Mesenchymal stem cell (in vitro differentiated cells and primary cell): ENCODE data around the gene ORMDL3.
A peak's percentile ranks its signal among the peaks of the same experiment; 100 is the strongest.

Experiments used
- DNase-seq: peaks from one replicate; pipeline ENCODE4 v3.0.0-alpha.2; 2013
- H2AFZ ChIP-seq: one replicate; pipeline ENCODE4 v1.6.1; 2013; ENCODE audit warnings: low read depth, mild to moderate bottlenecking, control low read depth, inconsistent platforms, low read length, moderate library complexity
- H2AK5ac ChIP-seq: 2 replicates; pipeline ENCODE4 v1.6.1; 2013; ENCODE audit warnings: low read length, moderate library complexity, mild to moderate bottlenecking, inconsistent platforms; ENCODE audit not compliant: severe bottlenecking
- H2BK120ac ChIP-seq: one replicate; pipeline ENCODE4 v1.6.1; 2013; ENCODE audit warnings: low read depth, mild to moderate bottlenecking, inconsistent platforms, low read length, moderate library complexity
- H2BK12ac ChIP-seq, 2 experiments: one replicate each; pipeline ENCODE4 v1.6.1; 2013; ENCODE audit warnings: inconsistent platforms in 2 of 2, low read length in 2 of 2, mild to moderate bottlenecking in 2 of 2, moderate library complexity in 2 of 2, control low read depth in 1 of 2
- H2BK15ac ChIP-seq: one replicate; pipeline ENCODE4 v1.6.1; 2013; ENCODE audit warnings: mild to moderate bottlenecking, low read depth, inconsistent platforms; ENCODE audit not compliant: poor library complexity, severe bottlenecking
- H2BK5ac ChIP-seq: 2 replicates; pipeline ENCODE4 v1.6.1; 2013; ENCODE audit warnings: low read depth, mild to moderate bottlenecking, low read length, control low read depth, inconsistent platforms; ENCODE audit not compliant: poor library complexity, severe bottlenecking
- H3K14ac ChIP-seq, 2 experiments: one replicate each; pipeline ENCODE4 v1.6.1; 2013; ENCODE audit warnings: inconsistent platforms in 2 of 2, low read length in 2 of 2, control low read depth in 1 of 2, mild to moderate bottlenecking in 1 of 2, moderate library complexity in 1 of 2
- H3K18ac ChIP-seq, 2 experiments: one replicate each; pipeline ENCODE4 v1.6.1; 2013; ENCODE audit warnings: inconsistent platforms in 2 of 2, low read length in 2 of 2, control low read depth in 1 of 2, low read depth in 1 of 2, mild to moderate bottlenecking in 1 of 2
- H3K23ac ChIP-seq, 2 experiments: one replicate each; pipeline ENCODE4 v1.6.1; 2013; ENCODE audit warnings: inconsistent platforms in 2 of 2, low read length in 2 of 2, mild to moderate bottlenecking in 2 of 2, moderate library complexity in 2 of 2, control low read depth in 1 of 2
- H3K27ac ChIP-seq: 2 replicates; pipeline ENCODE4 v1.5.1; 2013; ENCODE audit warnings: mild to moderate bottlenecking, moderate library complexity, low read length, control low read depth, inconsistent platforms; ENCODE audit not compliant: poor library complexity, severe bottlenecking
- H3K27me3 ChIP-seq, 2 experiments: 2 replicates each; pipeline versions ENCODE4 v1.6.1 to v1.7.0; 2013; ENCODE audit warnings: low read length in 2 of 2, mild to moderate bottlenecking in 2 of 2, moderate library complexity in 2 of 2, control low read depth in 1 of 2, inconsistent platforms in 1 of 2; ENCODE audit not compliant: control insufficient read depth in 1 of 2, insufficient read depth in 1 of 2
- H3K36me3 ChIP-seq, 2 experiments: 2 replicates each; pipeline versions ENCODE4 v1.6.1 to v1.7.0; 2013; ENCODE audit warnings: low read length in 2 of 2, control low read depth in 1 of 2, inconsistent platforms in 1 of 2, low read depth in 1 of 2, mild to moderate bottlenecking in 1 of 2; ENCODE audit not compliant: insufficient read depth in 2 of 2, control insufficient read depth in 1 of 2
- H3K4ac ChIP-seq, 2 experiments: one replicate each; pipeline ENCODE4 v1.6.1; 2013; ENCODE audit warnings: inconsistent platforms in 2 of 2, low read length in 2 of 2, mild to moderate bottlenecking in 2 of 2, moderate library complexity in 2 of 2, control low read depth in 1 of 2, low read depth in 1 of 2
- H3K4me1 ChIP-seq: 2 replicates; pipeline ENCODE4 v1.6.1; 2013; ENCODE audit warnings: low read depth, low read length, control low read depth; ENCODE audit not compliant: control insufficient read depth, insufficient read depth
- H3K4me2 ChIP-seq: 2 replicates; pipeline ENCODE4 v1.6.1; 2013; ENCODE audit warnings: low read length, mild to moderate bottlenecking, inconsistent platforms; ENCODE audit not compliant: poor library complexity, severe bottlenecking
- H3K4me3 ChIP-seq, 2 experiments: 2 replicates each; pipeline versions ENCODE4 v1.5.1 to v1.7.0; 2013; ENCODE audit warnings: low read length in 2 of 2, mild to moderate bottlenecking in 2 of 2, control low read depth in 1 of 2, low read depth in 1 of 2; ENCODE audit not compliant: insufficient read depth in 1 of 2
- H3K79me1 ChIP-seq: replicated peaks from 2 replicates; pipeline ENCODE4 v1.6.1; 2013; ENCODE audit warnings: mild to moderate bottlenecking, control low read depth, low read length, inconsistent platforms; ENCODE audit not compliant: poor library complexity, severe bottlenecking
- H3K9ac ChIP-seq: 2 replicates; pipeline ENCODE4 v1.7.0; 2013; ENCODE audit warnings: mild to moderate bottlenecking, low read length, moderate library complexity
- H3K9me3 ChIP-seq: 2 replicates; pipeline ENCODE4 v1.7.0; 2013; ENCODE audit warnings: mild to moderate bottlenecking, low read length; ENCODE audit not compliant: control insufficient read depth
- H4K8ac ChIP-seq: one replicate; pipeline ENCODE4 v1.6.1; 2013; ENCODE audit warnings: inconsistent platforms, mild to moderate bottlenecking, low read length, moderate library complexity
- H4K91ac ChIP-seq: one replicate; pipeline ENCODE4 v1.6.1; 2013; ENCODE audit warnings: mild to moderate bottlenecking, low read length, inconsistent platforms
- WGBS: methylation state at CpG from one replicate; pipeline ENCODE4 v1.1.7; 2013; ENCODE audit warnings: mixed read lengths; 5-methylcytosine and 5-hydroxymethylcytosine counted together

The ORMDL3 gene

DNA sequence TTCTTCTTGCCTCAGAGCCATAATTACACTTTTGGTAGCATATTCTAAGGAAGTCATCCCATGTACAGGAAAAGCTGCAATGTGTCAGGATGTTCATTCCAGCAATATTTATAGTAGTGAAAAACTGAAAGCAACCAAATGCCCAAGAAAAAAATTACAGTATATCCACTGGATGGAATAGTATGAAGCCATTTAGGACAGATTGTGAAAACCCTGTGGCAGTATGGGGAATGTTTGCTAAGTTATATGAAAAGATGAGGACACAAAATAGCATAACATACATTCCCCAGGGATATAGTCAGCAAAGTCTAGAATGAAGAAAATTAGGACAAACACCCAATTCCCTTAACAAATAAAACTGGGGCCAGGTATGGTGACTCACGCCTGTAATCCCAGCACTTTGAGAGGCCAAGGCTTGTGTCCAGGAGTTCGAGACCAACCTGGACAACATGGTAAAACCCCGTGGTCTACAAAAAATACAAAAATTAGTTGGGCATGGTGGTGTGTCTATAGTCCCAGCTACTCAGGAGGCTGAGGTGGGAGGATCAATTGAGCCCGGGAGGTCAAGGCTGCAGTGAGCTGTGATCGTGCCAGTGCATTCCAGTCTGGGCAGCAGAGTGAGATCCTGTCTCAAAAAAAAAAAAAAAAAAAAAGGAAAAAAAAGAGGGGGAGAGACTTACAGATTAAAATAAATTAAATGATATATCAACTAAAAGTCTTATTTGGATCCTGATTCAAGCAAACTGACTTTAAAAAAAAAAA, 2.4 kb upstream of the ORMDL3 start:
- WGBS = 71% methylated on average over 4 of the region's 5 CpGs
- Histone ChIP-seq H4K8ac (no peak overlapping the region), H3K4me3 (peak overlapping the region in 1 of 2 experiments; percentile 42), H4K91ac (no peak overlapping the region), H3K4ac (no peak overlapping the region), H2BK12ac (no peak overlapping the region), H2BK120ac (no peak overlapping the region), H3K9me3 (no peaks in the 10 kb centered on the region), H3K79me1 (peaks cover 15% of the 10 kb centered on the region), H3K4me2 (peak overlapping the region; percentile 23), H2BK15ac (no peak overlapping the region), H2AK5ac (no peak overlapping the region), H3K27ac (peak overlapping the region; percentile 92), H3K27me3 (no peaks in the 10 kb centered on the region), H2BK5ac (no peak overlapping the region), H3K9ac (peak overlapping the region; percentile 63), H3K36me3 (no peaks in the 10 kb centered on the region), H2AFZ (no peak overlapping the region), H3K4me1 (peaks cover 26% of the 10 kb centered on the region), H3K14ac (no peak overlapping the region), H3K18ac (no peak overlapping the region), H3K23ac (no peak overlapping the region)
- peak; percentile 79 for DNase-seq

DNA sequence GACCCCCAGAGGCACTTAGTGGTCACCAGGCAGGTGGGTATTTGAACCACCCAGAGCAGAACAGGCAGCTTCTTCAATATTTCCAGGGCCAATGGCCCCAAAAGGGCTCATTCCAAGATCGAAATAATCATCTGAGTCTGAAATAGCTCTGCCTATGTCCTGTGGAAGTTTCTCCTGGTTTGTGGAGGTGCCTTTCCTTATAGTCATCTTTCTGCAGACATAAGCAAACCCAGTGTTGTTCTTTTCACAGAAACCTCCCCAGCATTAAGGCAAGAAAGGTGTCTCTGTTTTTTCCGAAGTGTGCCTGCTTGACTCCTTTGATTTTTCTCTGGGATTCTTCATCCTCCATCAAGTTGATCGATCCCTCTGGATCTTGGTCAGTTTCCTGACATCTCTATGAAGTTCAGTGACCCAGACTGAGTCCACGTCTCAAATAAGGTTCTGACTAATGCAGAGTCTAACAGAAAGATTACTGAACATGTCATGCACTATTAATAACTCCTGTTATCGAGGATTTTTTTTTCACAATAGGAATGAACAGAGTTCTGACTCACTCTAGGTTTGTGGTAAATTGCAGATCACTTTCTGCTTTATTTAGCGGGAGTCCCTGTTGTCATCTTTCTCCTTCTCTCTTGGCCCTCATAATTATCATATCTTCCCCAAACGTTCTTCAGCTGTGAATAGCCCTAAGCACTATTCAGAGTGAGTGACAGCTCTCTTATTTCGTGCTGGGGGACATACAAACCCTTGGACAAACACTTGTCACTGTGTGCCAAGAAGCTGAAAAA, 1.7 kb upstream of the ORMDL3 start:
- H3K9ac ChIP-seq = peak overlapping the region; percentile 94
- no peak overlapping the region for H3K4ac ChIP-seq
- H2AFZ ChIP-seq = no peak overlapping the region
- no peak overlapping the region for H3K23ac ChIP-seq
- H4K8ac ChIP-seq = no peak overlapping the region
- H3K18ac ChIP-seq = no peak overlapping the region
- H2BK120ac ChIP-seq = no peak overlapping the region
- H3K9me3 ChIP-seq = no peaks in the 10 kb centered on the region
- 37% methylated on average over 7 of the region's 8 CpGs for WGBS
- H2BK15ac ChIP-seq = no peak overlapping the region
- H3K14ac ChIP-seq = no peak overlapping the region
- H3K4me1 ChIP-seq = peaks cover 31% of the 10 kb centered on the region
- H3K4me3 ChIP-seq = peak overlapping the region in 1 of 2 experiments; percentile 94
- peak overlapping the region; percentile 23 for H3K4me2 ChIP-seq
- peaks cover 0 to 2% of the 10 kb centered on the region in 2 experiments for H3K36me3 ChIP-seq
- no peaks in the 10 kb centered on the region for H3K27me3 ChIP-seq
- peaks cover 21% of the 10 kb centered on the region for H3K79me1 ChIP-seq
- no peak overlapping the region for H2BK5ac ChIP-seq
- no peak overlapping the region for H4K91ac ChIP-seq
- no peak overlapping the region for H2AK5ac ChIP-seq
- peak; percentile 98 for DNase-seq
- H3K27ac ChIP-seq = peak overlapping the region; percentile 92
- H2BK12ac ChIP-seq = no peak overlapping the region

DNA sequence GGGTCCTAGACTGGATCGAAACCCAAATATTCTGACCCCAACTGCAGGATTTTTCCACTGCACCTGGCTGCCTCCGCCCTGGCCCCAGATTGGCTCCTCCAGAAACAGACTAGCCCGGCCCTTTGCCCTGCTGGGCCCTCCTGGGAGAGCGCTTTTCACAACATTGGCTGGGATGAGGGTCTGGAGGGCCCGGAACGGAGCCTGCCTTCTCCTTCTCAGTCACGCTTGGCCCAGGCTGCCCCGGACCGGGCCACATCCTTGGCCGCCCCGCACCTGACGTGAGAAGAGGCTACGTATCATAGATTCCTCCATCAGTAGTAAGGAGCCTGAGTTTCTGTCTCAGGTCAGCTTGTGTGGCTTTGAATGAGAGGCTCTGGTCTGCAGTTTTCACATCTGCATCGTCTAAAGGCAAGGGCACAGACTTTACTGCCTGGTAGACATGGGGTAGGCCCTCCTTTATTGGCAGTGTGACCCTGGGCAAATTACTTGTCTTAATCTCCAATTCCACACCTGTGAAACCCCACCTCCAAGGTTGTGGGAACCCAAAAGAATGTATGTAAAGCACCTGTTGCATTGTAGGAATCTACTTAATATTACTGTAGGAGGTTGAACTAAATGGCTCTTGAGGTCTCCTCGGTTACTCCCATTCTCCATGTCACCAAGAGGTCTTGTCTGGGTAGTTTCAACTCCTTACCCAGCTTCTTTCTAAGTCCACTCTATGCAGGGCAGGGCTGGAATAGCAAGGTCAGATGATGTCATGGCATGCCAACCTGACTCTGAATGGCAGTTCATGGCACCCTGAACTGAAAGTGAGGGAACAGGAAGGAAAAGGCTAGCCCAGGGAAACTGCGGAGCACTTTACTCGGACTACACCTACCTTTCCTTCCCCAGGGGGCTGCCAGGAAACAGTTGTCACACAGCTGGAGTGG, 792 bp upstream of the ORMDL3 start:
- Histone ChIP-seq H3K36me3 (peaks cover 5 to 11% of the 10 kb centered on the region in 2 experiments), H2BK120ac (peak overlapping the region; percentile 57), H3K9me3 (no peaks in the 10 kb centered on the region), H3K9ac (peak overlapping the region; percentile 94), H3K18ac (peak overlapping the region; percentile 47 to 78), H3K4me2 (peak overlapping the region; percentile 80), H4K8ac (peak overlapping the region; percentile 98), H2AK5ac (peak overlapping the region; percentile 69), H3K79me1 (peaks cover 30% of the 10 kb centered on the region), H2AFZ (peak overlapping the region; percentile 75), H3K27ac (peak overlapping the region; percentile 92), H3K4ac (peak overlapping the region; percentile 76 to 81), H2BK12ac (peak overlapping the region in 1 of 2 experiments; percentile 23), H3K14ac (no peak overlapping the region), H4K91ac (peak overlapping the region; percentile 63), H3K23ac (peak overlapping the region in 1 of 2 experiments; percentile 75), H3K4me3 (peak overlapping the region; percentile 20 to 94), H2BK5ac (peak overlapping the region; percentile 20), H3K4me1 (peaks cover 35% of the 10 kb centered on the region), H3K27me3 (no peaks in the 10 kb centered on the region), H2BK15ac (no peak overlapping the region)
- 49% methylated on average over 17 of the region's 17 CpGs for WGBS
- peak; percentile 37 for DNase-seq
